GM18951 (cell line): ENCODE measurements around the gene FBXL13.
"Not testable (repeated sequence)": the region's sequence is repeated elsewhere in the genome, so short reads cannot be mapped to it uniquely, and the experiment has no call there.

ENCODE experiments used
- POLR2A ChIP-seq: IDR thresholded peaks from 4 replicates; pipeline ENCODE4 v1.6.1; 2011; ENCODE audit warnings: mild to moderate bottlenecking; ENCODE audit not compliant: insufficient read length, insufficient read depth; ENCODE audit errors: extremely low read depth
- in situ Hi-C: fragments of 300-500 bp; cut with MboI; formaldehyde crosslinking; loops from one replicate; pipeline ENCODE4 v1.12.0; 2022; ENCODE audit warnings: low sequenced_read_pairs, mixed read lengths, inconsistent platforms; ENCODE audit not compliant: unreplicated experiment

The FBXL13 gene

DNA sequence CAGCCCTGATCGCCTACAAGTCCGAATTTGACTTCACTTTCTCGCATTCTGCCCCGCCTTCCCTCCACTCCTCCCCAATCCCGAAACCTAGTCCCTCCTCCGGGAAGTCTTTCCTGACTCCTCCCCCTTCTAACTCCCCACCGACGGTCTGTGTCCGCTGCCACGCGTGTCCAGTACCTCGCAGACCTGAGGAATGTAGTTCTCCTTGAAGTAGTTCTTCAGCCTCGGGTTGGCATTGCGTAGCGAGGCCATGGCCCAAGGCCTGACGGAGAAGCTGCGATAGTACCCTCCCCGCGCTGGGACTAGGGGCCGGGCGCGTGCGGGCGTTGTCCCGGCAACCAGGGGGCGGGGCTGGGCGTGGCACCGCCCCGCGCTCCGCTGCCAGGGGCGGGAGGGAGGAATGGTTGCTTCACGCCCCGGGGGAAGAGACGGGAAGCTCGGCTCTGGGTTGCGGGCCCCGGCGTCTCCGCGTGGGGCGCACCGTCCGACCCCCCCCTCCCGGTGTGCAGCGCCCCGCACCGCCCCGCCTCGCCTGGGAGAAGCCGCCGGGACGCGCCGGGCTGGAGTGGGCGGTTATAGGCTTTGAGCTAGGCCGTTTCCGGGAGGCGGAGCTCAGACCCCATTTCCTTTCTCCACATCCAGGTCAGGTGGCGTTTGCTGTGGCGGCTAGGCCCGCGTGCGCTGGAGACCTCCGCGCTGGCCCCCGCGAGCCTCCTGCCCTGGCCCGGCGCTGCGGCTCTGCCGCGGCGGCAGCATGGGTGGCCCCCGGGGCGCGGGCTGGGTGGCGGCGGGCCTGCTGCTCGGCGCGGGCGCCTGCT is at the start of gene FBXL13, which contains the start of gene ARMC10:
Gene FBXL13 (minus strand): TSS at position 278 of the 818 bp plus-strand sequence.
Gene ARMC10 (plus strand): TSS at position 622 of the 818 bp plus-strand sequence. CDS start 133 bp downstream, at position 755.
- in situ Hi-C loops, result no loop called here
- TF ChIP-seq POLR2A, result peak; percentile 90

DNA sequence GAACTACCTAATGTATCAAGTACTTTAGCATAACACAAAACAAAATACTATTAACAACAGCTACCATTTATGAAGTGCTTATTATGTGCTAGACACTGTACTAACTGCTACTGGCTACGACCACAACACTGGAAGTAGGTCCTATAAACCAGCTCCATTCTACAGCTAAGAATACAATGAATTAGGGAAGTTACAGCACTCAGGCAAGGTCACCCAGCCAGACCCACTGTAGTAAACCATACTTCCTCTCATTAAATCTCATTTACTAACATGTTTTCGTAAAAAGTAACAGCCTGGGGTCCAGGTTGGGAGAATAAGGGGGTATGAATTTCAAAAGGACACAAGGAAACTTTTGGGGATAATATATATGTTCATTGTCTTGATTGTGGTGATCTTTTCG is 48.9 kb upstream of the FBXL13 start:
- TF ChIP-seq POLR2A, result no peak
- in situ Hi-C loops, result no loop called here

DNA sequence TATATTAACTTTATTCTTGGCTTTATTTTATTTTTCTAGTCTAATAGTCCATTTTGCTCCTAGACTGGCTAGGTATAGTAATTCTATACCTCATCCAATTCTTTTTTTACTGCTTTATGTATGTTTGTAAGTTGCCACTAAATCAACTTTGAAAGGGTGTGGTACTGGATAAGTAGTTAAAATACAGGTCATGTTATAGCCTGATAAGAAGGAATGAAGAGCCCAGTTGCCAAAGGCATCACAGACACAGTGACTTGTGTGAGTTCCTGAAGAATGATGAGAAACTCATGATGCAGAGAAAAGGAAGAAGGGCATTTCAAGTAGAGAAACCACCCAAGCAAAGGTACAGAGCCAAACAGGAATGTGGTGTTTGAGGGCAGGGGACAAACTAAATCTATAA is 47.0 kb upstream of the FBXL13 start:
- no peak for TF ChIP-seq POLR2A
- in situ Hi-C loops, result no loop called here

DNA sequence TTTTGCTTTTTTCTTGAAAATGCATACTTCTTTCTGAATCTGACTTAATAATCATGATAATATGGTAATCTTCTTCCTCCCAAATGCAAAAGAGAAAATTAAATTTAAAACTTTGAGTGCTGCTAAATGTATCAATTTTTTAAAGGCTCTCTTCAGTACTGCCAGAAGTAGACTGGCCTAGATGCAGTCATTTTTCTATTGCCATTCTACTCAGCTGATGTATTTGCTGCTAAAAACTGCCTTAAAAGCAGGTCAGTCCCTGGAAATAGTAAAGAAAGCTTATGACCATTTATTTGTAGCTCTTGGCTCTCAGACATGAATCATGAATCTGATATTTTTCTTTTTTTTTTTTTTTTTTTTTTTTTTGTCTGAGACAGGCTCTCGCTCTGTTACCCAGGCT is 45.8 kb upstream of the FBXL13 start:
- no peak for TF ChIP-seq POLR2A
- in situ Hi-C loops, result no loop called here

DNA sequence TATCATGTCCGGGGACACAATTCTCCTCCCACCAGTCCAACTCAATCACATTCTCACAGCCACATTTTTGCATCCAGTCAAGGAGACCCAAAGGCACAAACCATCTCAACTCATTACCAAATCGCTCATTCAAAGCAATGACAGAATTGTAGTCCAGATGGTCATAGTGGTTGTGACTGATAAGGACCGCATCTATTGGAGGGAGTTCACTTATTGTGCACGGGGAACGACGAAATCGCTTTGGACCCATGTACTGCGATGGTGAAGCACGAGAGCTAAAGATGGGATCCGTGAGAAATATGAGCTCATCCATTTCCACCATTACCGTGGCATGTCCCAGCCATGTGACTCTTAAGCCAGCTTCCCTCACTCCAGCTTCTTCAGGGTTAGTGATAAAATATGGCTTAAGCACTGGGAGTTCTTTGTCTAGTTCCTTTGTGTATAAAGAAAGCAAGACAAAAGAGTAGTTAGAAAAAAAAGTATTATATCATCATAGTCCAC is 45.2 kb upstream of the FBXL13 start:
- TF ChIP-seq POLR2A, result no peak
- in situ Hi-C loops, result no loop called here

DNA sequence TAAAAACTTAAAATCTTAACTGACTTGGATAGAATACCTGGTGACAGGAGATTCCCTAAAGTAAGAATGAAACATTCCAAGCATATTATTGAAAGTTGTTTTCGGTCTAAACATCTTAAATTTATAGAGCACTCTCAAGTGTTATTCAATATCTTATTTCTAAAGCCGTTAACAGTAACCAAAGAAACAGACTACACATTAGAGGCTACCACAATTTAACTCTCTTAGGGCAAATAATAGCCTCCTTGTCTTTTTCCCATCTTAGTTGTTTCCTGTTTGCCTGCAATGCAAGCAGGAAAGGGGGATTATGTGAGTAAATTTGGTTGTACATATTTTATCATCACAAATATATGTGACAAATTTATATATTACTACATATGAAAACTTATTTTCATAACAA is 42.9 kb upstream of the FBXL13 start:
- in situ Hi-C loops, result no loop called here
- no peak for TF ChIP-seq POLR2A

DNA sequence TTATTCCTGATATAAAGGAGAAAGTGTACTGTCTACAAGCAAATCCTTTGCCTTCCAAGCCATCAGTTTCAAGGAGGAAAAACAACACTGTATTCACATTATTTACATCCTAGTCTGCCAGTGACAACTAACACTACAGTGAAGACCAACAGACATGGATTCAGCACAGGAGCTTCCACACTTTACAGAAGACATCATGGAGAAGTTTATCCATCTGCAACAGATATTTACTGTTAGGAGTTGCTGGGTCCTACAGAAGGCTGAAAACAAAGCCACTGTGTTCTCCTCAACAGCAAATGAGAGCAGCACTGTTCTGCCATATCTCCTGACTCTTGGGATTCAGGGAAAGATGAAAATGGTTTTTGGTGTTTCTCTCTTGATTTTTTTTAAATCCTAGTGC is 42.4 kb upstream of the FBXL13 start:
- no peak for TF ChIP-seq POLR2A
- in situ Hi-C loops, result no loop called here

DNA sequence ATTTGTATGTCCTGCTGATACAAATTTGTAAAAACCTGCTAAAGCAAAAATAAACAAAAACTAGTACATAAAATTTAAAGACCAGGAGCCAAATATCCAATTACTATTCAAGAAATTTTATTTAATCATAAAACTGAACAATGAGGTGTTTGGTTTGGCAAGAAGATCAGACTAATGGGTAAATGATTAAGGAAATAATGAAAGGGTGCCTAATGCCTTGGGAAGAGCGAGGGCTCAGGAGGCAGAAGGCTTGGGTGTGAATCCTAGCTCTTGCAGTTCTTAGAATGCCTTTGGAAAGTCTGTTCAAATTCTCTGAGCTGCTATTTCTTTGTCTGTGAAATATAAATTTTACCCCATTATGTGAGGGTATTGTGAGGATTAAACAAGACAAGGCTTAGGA is 41.9 kb upstream of the FBXL13 start:
- no peak for TF ChIP-seq POLR2A
- in situ Hi-C loops, result no loop called here

DNA sequence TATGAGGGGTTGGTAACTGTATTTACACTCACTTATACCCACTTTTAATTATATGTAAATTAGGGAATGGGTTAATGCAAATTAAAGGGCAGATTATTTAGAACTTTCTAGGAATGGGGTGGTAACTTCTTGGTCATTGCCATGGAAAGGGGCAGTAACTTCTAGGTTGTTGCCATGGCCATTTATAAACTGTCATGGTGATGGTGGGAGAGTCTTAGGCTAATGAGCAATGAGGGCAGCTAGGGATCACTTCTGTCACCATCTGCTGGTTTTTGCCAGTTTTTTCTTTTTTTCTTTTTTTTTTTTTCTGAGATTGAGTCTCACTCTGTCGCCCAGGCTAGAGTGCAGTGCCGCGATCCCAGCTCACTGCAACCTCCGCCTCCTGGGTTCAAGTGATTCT is 41.2 kb upstream of the FBXL13 start:
- no peak for TF ChIP-seq POLR2A
- in situ Hi-C loops, result no loop called here

DNA sequence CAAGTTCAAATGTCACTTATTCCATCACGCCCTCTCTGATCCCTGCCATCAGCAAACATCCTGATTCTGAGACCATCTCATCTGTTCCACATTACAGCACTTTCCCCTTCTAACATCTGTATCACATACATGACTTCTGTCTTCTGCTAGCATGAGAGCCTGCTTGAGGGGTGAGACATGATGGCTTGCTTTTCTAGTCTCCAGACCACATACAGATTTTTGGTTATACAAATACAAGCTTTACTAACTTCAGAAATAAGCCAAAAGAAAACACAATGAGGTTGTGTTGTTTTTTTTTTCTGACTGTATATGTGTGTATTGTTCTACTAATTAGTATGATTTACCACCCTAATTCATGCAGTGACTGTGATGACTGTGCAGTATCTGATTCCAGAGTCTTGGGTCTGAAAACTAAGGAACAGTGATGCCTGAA is 40.0 kb upstream of the FBXL13 start:
- in situ Hi-C loops, result no loop called here
- no peak for TF ChIP-seq POLR2A

DNA sequence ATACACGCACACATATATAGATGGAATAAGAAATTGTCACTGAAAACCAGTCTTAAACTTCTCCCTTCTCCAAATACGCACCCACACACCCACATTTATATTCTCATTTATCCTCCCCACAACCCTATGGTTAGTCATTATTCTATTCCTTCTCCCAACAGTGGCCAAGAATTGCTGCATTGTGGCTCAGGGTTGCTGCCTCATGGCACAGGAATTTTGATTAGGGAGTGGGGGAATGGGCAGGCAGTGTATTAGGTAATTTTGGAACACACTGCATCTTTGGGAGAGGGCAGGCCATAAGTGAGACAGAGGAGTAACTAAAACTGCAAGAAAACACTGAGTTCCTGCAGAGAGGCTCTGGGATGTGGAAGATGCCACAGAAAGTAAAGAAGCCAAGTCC is 38.6 kb upstream of the FBXL13 start:
- in situ Hi-C loops, result no loop called here
- no peak for TF ChIP-seq POLR2A

DNA sequence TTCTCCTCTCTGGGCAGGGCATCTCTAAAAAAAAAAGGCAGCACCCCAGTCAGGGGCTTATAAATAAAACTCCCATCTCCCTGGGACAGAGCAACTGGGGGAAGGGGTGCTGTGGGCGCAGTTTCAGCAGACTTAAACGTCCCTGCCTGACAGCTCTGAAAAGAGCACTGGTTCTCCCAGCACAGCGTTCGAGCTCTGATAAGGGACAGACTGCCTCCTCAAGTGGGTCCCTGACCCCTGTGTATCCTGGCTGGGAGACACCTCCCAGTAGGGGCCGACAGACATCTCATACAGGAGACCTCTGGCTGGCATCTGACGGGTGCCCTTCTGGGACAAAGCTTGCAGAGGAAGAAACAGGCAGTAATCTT is 32.1 kb upstream of the FBXL13 start:
- in situ Hi-C loops, result not testable (repeated sequence)

DNA sequence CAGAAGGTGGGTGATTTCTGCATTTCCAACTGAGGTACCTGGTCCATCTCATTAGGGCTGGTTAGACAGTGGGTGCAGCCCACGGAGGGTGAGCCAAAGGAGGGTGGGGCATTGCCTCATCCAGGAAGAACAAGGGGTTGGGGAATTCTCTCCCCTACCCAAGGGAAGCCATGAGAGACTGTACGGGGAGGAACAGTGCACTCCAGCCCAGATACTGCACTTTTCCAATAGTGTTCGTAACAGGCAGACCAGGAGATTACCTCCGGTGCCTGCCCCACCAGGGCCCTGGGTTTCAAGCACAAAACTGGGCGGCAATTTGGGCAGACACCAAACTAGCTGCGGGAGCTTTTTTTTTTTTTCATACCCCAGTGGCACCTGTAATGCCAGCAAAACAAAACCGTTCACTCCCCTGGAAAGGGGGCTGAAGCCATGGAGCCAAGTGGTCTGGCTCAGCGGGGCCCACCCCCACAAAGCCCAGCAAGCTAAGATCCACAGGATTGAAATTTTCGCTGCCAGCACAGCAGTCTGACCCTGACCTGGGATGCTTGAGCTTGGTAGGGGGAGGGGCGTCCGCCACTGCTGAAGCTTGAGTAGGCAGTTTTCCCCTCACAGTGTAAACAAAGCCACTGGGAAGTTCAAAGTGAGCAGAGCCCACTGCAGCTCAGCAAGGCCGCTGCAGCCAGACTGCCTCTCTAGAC is 31.6 kb upstream of the FBXL13 start:
- in situ Hi-C loops, result no loop called here
- no peak for TF ChIP-seq POLR2A

DNA sequence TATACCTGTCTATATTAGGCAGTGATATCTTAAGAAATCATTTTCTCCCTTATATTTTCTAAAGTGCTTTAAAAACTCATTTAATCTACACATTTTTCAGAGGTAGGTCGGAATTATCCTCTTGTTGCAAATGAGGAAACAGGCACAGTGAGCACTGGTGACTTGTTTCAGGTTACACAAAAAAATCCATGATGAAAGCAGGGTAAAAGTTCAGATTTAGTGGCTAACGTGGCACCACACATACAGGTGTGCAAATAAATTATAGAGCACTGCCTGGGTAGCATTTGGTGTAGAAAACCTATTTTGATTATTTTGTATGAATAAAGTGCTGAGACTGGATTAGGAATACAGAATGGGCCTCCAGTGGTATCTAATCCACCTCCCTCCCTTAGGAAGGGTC is 26.9 kb upstream of the FBXL13 start:
- in situ Hi-C loops, result no loop called here
- no peak for TF ChIP-seq POLR2A
